ENCODE measurements around the gene TSPEAR.

DNA sequence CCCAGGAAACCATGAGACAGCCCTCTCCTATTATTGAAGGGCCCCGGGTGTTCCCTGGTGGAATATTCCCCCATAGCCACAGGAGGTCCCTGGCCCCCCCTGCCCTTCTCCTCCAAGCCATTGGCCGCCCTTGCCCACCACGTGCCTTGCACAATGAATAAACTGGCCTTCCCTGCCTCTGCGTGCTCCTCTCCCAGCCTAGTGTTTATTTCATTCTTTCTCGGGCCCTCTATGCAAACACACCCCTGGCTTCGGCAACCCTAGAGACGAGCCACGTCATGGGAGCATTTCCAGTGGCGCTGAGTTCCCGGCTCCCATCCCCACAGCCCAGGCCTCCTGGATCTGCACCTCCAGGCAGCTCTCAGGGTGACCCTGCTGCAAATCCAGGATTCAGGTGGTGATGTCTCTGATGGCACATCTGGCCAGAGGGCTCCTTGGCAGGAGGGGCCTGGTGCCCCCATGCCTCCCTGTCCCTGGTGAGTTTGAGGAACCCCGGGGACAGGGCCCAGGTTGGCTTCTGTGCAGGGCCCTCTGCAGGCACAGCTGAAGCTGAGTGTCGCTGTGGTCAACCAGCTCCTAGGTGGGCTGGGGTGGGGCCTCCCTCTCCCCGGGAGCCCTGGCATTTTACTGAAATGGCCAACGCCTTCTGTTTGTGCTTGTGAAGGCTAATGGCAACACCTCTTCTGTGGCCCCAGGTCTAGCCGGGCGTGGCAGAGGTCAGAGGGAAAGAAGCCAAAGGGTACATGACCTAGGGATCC, 8.2 kb downstream of the TSPEAR start:
- TF ChIP-seq POLR2A (IDR thresholded peaks at IDR 0.05) (no peak), POLR2AphosphoS5 (IDR thresholded peaks at IDR 0.05) (no peak)
- TF ChIP-seq, protein P1, sequence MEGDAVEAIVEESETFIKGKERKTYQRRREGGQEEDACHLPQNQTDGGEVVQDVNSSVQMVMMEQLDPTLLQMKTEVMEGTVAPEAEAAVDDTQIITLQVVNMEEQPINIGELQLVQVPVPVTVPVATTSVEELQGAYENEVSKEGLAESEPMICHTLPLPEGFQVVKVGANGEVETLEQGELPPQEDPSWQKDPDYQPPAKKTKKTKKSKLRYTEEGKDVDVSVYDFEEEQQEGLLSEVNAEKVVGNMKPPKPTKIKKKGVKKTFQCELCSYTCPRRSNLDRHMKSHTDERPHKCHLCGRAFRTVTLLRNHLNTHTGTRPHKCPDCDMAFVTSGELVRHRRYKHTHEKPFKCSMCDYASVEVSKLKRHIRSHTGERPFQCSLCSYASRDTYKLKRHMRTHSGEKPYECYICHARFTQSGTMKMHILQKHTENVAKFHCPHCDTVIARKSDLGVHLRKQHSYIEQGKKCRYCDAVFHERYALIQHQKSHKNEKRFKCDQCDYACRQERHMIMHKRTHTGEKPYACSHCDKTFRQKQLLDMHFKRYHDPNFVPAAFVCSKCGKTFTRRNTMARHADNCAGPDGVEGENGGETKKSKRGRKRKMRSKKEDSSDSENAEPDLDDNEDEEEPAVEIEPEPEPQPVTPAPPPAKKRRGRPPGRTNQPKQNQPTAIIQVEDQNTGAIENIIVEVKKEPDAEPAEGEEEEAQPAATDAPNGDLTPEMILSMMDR (IDR thresholded peaks at IDR 0.05): no peak

Data from prostate gland (tissue), 2 donors.